ENCODE data around the gene FAS.
A peak's percentile ranks its signal among the peaks of the same experiment; 100 is the strongest.

Gene FAS

GRCh38 chr10:88961266-88961665, 29.3 kb upstream of the FAS start:
- no peaks in the 10 kb centered on the region for H3K9me3 Mint-ChIP-seq
- peaks cover 29% of the 10 kb centered on the region for H3K4me1 Mint-ChIP-seq (ENCODE audit: low read depth)
- DNase-seq, result no peak
- H3K4me3 Mint-ChIP-seq, result no peak overlapping the region
- H3K27ac Mint-ChIP-seq, result peak overlapping the region; percentile 24
- no peaks in the 10 kb centered on the region for H3K27me3 Mint-ChIP-seq
- no peaks in the 10 kb centered on the region for H3K36me3 Mint-ChIP-seq (ENCODE audit: low read depth)

- Mint-ChIP-seq H3K9me3 (no peaks in the 10 kb centered on the region), H3K27ac (no peak overlapping the region), H3K27me3 (no peaks in the 10 kb centered on the region), H3K36me3 (ENCODE audit: low read depth) (no peaks in the 10 kb centered on the region), H3K4me3 (no peak overlapping the region), H3K4me1 (ENCODE audit: low read depth) (peaks cover 29% of the 10 kb centered on the region)
- no peak for DNase-seq
These were observed 28.3 kb upstream of the FAS start for GRCh38 chr10:88962336-88962735.

- no peak overlapping the region for H3K4me3 Mint-ChIP-seq
- no peak overlapping the region for H3K27ac Mint-ChIP-seq
- no peaks in the 10 kb centered on the region for H3K27me3 Mint-ChIP-seq
These were observed 27.3 kb upstream of the FAS start for GRCh38 chr10:88963318-88963717.

GRCh38 chr10:88964360-88964759, 26.2 kb upstream of the FAS start:
- H3K27me3 Mint-ChIP-seq, result no peaks in the 10 kb centered on the region
- H3K4me1 Mint-ChIP-seq (ENCODE audit: low read depth), result peaks cover 29% of the 10 kb centered on the region
- no peaks in the 10 kb centered on the region for H3K9me3 Mint-ChIP-seq
- no peak overlapping the region for H3K4me3 Mint-ChIP-seq
- no peaks in the 10 kb centered on the region for H3K36me3 Mint-ChIP-seq (ENCODE audit: low read depth)
- no peak overlapping the region for H3K27ac Mint-ChIP-seq
- no peak for DNase-seq

More at GRCh38 chr10:88963318-88963717, 27.3 kb upstream of the FAS start:
- DNase-seq, result no peak
- Mint-ChIP-seq H3K4me1 (ENCODE audit: low read depth) (peaks cover 29% of the 10 kb centered on the region), H3K9me3 (no peaks in the 10 kb centered on the region), H3K36me3 (ENCODE audit: low read depth) (no peaks in the 10 kb centered on the region)

- H3K27ac Mint-ChIP-seq, result no peak overlapping the region
- no peaks in the 10 kb centered on the region for H3K9me3 Mint-ChIP-seq
- H3K36me3 Mint-ChIP-seq (ENCODE audit: low read depth), result no peaks in the 10 kb centered on the region
- H3K4me1 Mint-ChIP-seq (ENCODE audit: low read depth), result peaks cover 28% of the 10 kb centered on the region
- DNase-seq, result no peak
- no peaks in the 10 kb centered on the region for H3K27me3 Mint-ChIP-seq
- H3K4me3 Mint-ChIP-seq, result no peak overlapping the region
These were observed 25.7 kb upstream of the FAS start for GRCh38 chr10:88964869-88965415.

GRCh38 chr10:88966797-88967196, 23.8 kb upstream of the FAS start:
- DNase-seq, result no peak
- Mint-ChIP-seq H3K4me1 (ENCODE audit: low read depth) (peaks cover 11% of the 10 kb centered on the region), H3K36me3 (ENCODE audit: low read depth) (no peaks in the 10 kb centered on the region), H3K4me3 (no peak overlapping the region), H3K27me3 (no peaks in the 10 kb centered on the region), H3K27ac (no peak overlapping the region), H3K9me3 (no peaks in the 10 kb centered on the region)

- DNase-seq, result no peak
- Mint-ChIP-seq H3K36me3 (ENCODE audit: low read depth) (no peaks in the 10 kb centered on the region), H3K27ac (no peak overlapping the region), H3K4me1 (ENCODE audit: low read depth) (peaks cover 3% of the 10 kb centered on the region), H3K27me3 (no peaks in the 10 kb centered on the region), H3K9me3 (no peaks in the 10 kb centered on the region), H3K4me3 (no peak overlapping the region)
These were observed 22.2 kb upstream of the FAS start for GRCh38 chr10:88968391-88968790.

GRCh38 chr10:88971221-88972061, 19.2 kb upstream of the FAS start:
- DNase-seq, result no peak
- Mint-ChIP-seq H3K9me3 (no peaks in the 10 kb centered on the region), H3K4me1 (ENCODE audit: low read depth) (peaks cover 18% of the 10 kb centered on the region), H3K27ac (no peak overlapping the region), H3K27me3 (no peaks in the 10 kb centered on the region), H3K4me3 (no peak overlapping the region), H3K36me3 (ENCODE audit: low read depth) (no peaks in the 10 kb centered on the region)

- Mint-ChIP-seq H3K9me3 (no peaks in the 10 kb centered on the region), H3K4me1 (ENCODE audit: low read depth) (peaks cover 19% of the 10 kb centered on the region), H3K4me3 (no peak overlapping the region), H3K27ac (no peak overlapping the region), H3K27me3 (no peaks in the 10 kb centered on the region), H3K36me3 (ENCODE audit: low read depth) (no peaks in the 10 kb centered on the region)
- DNase-seq, result no peak
These were observed 16.6 kb upstream of the FAS start for GRCh38 chr10:88974012-88974411.

GRCh38 chr10:88974446-88975376, 15.9 kb upstream of the FAS start:
- Mint-ChIP-seq H3K36me3 (ENCODE audit: low read depth) (no peaks in the 10 kb centered on the region), H3K27ac (peak overlapping the region; percentile 88), H3K4me3 (peak overlapping the region; percentile 79), H3K4me1 (ENCODE audit: low read depth) (peaks cover 22% of the 10 kb centered on the region), H3K9me3 (no peaks in the 10 kb centered on the region), H3K27me3 (no peaks in the 10 kb centered on the region)
- DNase-seq, result no peak

- no peaks in the 10 kb centered on the region for H3K36me3 Mint-ChIP-seq (ENCODE audit: low read depth)
- no peak for DNase-seq
These were observed 15.2 kb upstream of the FAS start for GRCh38 chr10:88975377-88975720.

GRCh38 chr10:88978463-88978862, 12.1 kb upstream of the FAS start:
- Mint-ChIP-seq H3K4me1 (ENCODE audit: low read depth) (peaks cover 23% of the 10 kb centered on the region), H3K4me3 (no peak overlapping the region), H3K9me3 (no peaks in the 10 kb centered on the region), H3K27ac (no peak overlapping the region), H3K36me3 (ENCODE audit: low read depth) (no peaks in the 10 kb centered on the region), H3K27me3 (no peaks in the 10 kb centered on the region)
- no peak for DNase-seq

More at GRCh38 chr10:88975377-88975720, 15.2 kb upstream of the FAS start:
- H3K9me3 Mint-ChIP-seq, result no peaks in the 10 kb centered on the region
- H3K27me3 Mint-ChIP-seq, result no peaks in the 10 kb centered on the region
- peak overlapping the region; percentile 88 for H3K27ac Mint-ChIP-seq
- H3K4me3 Mint-ChIP-seq, result peak overlapping the region; percentile 79
- H3K4me1 Mint-ChIP-seq (ENCODE audit: low read depth), result peaks cover 22% of the 10 kb centered on the region

- Mint-ChIP-seq H3K27ac (no peak overlapping the region), H3K36me3 (ENCODE audit: low read depth) (no peaks in the 10 kb centered on the region), H3K27me3 (no peaks in the 10 kb centered on the region), H3K4me1 (ENCODE audit: low read depth) (peaks cover 28% of the 10 kb centered on the region), H3K9me3 (no peaks in the 10 kb centered on the region), H3K4me3 (no peak overlapping the region)
- no peak for DNase-seq
These were observed 11.4 kb upstream of the FAS start for GRCh38 chr10:88979153-88979562.

- no peak overlapping the region for H3K4me3 Mint-ChIP-seq
- H3K9me3 Mint-ChIP-seq, result no peaks in the 10 kb centered on the region
- no peaks in the 10 kb centered on the region for H3K36me3 Mint-ChIP-seq (ENCODE audit: low read depth)
- no peak for DNase-seq
- H3K27me3 Mint-ChIP-seq, result no peaks in the 10 kb centered on the region
- H3K27ac Mint-ChIP-seq, result no peak overlapping the region
- H3K4me1 Mint-ChIP-seq (ENCODE audit: low read depth), result peaks cover 30% of the 10 kb centered on the region
These were observed 11.0 kb upstream of the FAS start for GRCh38 chr10:88979603-88980002.

GRCh38 chr10:88980247-88980646, 10.4 kb upstream of the FAS start:
- H3K4me3 Mint-ChIP-seq, result no peak overlapping the region
- DNase-seq, result no peak
- no peaks in the 10 kb centered on the region for H3K36me3 Mint-ChIP-seq (ENCODE audit: low read depth)
- H3K4me1 Mint-ChIP-seq (ENCODE audit: low read depth), result peaks cover 26% of the 10 kb centered on the region
- no peaks in the 10 kb centered on the region for H3K27me3 Mint-ChIP-seq
- H3K27ac Mint-ChIP-seq, result no peak overlapping the region
- H3K9me3 Mint-ChIP-seq, result no peaks in the 10 kb centered on the region
